Keratinocyte (primary cell): ENCODE measurements around the gene GPR183. TPM values are rescaled to one million over a fixed set of nuclear protein-coding genes. Genes with fewer than 3 reads are reported as not detected.

Experiments used
- DNase-seq: peaks from one replicate; pipeline ENCODE4 v3.0.0-alpha.2; 2011; ENCODE audit warnings: low read depth, missing footprints, low spot score
- FAIRE-seq: peaks from 2 replicates; lab custom pipeline; 2011; peaks lifted over from hg19 to GRCh38; lab: Jason Lieb, UNC
- H2AFZ ChIP-seq: 2 replicates; pipeline ENCODE4 v1.6.0; 2012; ENCODE audit warnings: low read length, control low read depth, inconsistent platforms; ENCODE audit not compliant: control insufficient read depth
- H3K27ac ChIP-seq: 2 replicates; pipeline ENCODE4 v1.5.1; 2011; ENCODE audit warnings: low read length; ENCODE audit not compliant: control insufficient read depth, insufficient read depth
- H3K27me3 ChIP-seq: 3 replicates; pipeline ENCODE4 v1.6.0; 2011; ENCODE audit warnings: low read length; ENCODE audit not compliant: control insufficient read depth, insufficient read depth; ENCODE audit errors: extremely low read depth
- H3K36me3 ChIP-seq, 2 experiments: 2 replicates in 1 of 2; 3 replicates in 1 of 2; pipeline ENCODE4 v1.5.1; 2011; ENCODE audit warnings: low read length in 2 of 2, mild to moderate bottlenecking in 1 of 2; ENCODE audit not compliant: control insufficient read depth in 2 of 2, insufficient read depth in 2 of 2; ENCODE audit errors: extremely low read depth in 1 of 2
- H3K4me1 ChIP-seq: 3 replicates; pipeline ENCODE4 v1.5.1; 2011; ENCODE audit warnings: low read length; ENCODE audit not compliant: control insufficient read depth, insufficient read depth; ENCODE audit errors: extremely low read depth
- H3K4me2 ChIP-seq: 3 replicates; pipeline ENCODE4 v1.6.0; 2011; ENCODE audit warnings: low read depth, low read length; ENCODE audit not compliant: control insufficient read depth, insufficient read depth; ENCODE audit errors: extremely low read depth
- H3K4me3 ChIP-seq, 3 experiments: fragments of 200-600 bp in 1 of 3; sonication (generic) in 1 of 3; 2 replicates in 2 of 3; 3 replicates in 1 of 3; pipeline ENCODE4 v1.5.1; 2011 to 2016; ENCODE audit warnings: low read length in 3 of 3, mild to moderate bottlenecking in 3 of 3, control low read depth in 2 of 3, inconsistent platforms in 1 of 3, low read depth in 1 of 3, mixed read lengths in 1 of 3, mixed run types in 1 of 3, moderate library complexity in 1 of 3; ENCODE audit not compliant: control insufficient read depth in 2 of 3, insufficient read depth in 2 of 3; ENCODE audit errors: extremely low read depth in 1 of 3
- H3K79me2 ChIP-seq: 2 replicates; pipeline ENCODE4 v1.6.0; 2012; ENCODE audit warnings: low read length; ENCODE audit not compliant: control insufficient read depth, insufficient read depth
- H3K9ac ChIP-seq: 3 replicates; pipeline ENCODE4 v1.6.0; 2011; ENCODE audit warnings: low read length; ENCODE audit not compliant: control insufficient read depth, insufficient read depth; ENCODE audit errors: extremely low read depth
- H3K9me1 ChIP-seq: 3 replicates; pipeline ENCODE4 v1.6.0; 2011; ENCODE audit warnings: low read length; ENCODE audit not compliant: control insufficient read depth, insufficient read depth; ENCODE audit errors: extremely low read depth
- H3K9me3 ChIP-seq: 2 replicates; pipeline ENCODE4 v1.5.1; 2012; ENCODE audit warnings: low read depth, low read length; ENCODE audit not compliant: control insufficient read depth
- H4K20me1 ChIP-seq: 3 replicates; pipeline ENCODE4 v1.6.0; 2011; ENCODE audit warnings: low read length; ENCODE audit not compliant: control insufficient read depth, insufficient read depth; ENCODE audit errors: extremely low read depth
- EZH2 ChIP-seq: IDR thresholded peaks from one replicate; pipeline ENCODE4 v1.6.1; 2012; ENCODE audit warnings: inconsistent platforms, mild to moderate bottlenecking, low read length, moderate library complexity
- dilution Hi-C: fragments of 300-500 bp; cut with MboI; formaldehyde crosslinking; loops from one replicate; pipeline ENCODE4 v1.7.0; 2020; ENCODE audit warnings: low sequenced_read_pairs; ENCODE audit not compliant: extremely low pct_ligation_motif_present
- polyA plus RNA-seq, 5 experiments: library from polyadenylated mRNA; depleted of rRNA in 3 of 5; stranded (reverse) in 3 of 5; stranded (forward) in 1 of 5; unstranded in 1 of 5; fragments of >200 nt; gene quantifications; 1 replicate in 1 of 5; 2 replicates in 3 of 5; 3 replicates in 1 of 5; pipeline versions ENCODE4 v1.2.1 to v1.2.3, GENCODE V29; 2011 to 2012; ENCODE audit warnings: missing spikeins in 2 of 5, low read depth in 1 of 5, low replicate concordance in 1 of 5
- TF ChIP-seq, protein P1 (sequence below), 3 experiments: IDR thresholded peaks in 1 of 3; conservative IDR thresholded peaks in 1 of 3; optimal IDR thresholded peaks in 1 of 3; 2 replicates in 2 of 3; 3 replicates in 1 of 3; pipeline versions ENCODE3 to v1.5.1; 2011; ENCODE audit warnings: low read length in 3 of 3, mild to moderate bottlenecking in 3 of 3, moderate library complexity in 2 of 3, control low read depth in 1 of 3, inconsistent platforms in 1 of 3; ENCODE audit not compliant: insufficient read depth in 2 of 3; ENCODE audit errors: extremely low read depth in 1 of 3

GPR183 gene
- polyA plus RNA-seq, 1 donor (not counting 4 experiments of a cell fraction or from before 2014, with no cell fraction given) = not detected

DNA sequence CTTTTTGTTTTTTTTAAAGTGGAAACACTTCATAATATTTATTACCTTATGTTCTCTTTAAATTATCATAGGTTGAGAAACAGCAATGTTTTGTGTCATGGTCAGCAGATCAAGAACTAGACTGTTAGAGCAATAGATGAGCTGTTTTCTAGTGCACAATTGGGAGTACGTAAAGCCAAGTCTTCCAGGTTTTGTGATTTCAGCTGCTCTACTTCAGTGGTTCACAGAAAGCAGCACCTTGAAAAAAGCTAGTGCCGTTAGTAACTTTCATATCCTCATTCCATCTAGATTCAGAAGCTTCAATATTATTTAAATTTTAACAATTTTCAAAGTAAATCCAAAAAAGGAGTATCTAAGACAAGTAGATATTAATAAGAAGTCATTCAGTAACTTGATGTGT is 50.9 kb downstream of the GPR183 start:
- no peak for DNase-seq
- no peak overlapping the region for H3K4me2 ChIP-seq
- no peaks in the 10 kb centered on the region for H4K20me1 ChIP-seq
- H3K9me1 ChIP-seq = no peaks in the 10 kb centered on the region
- no peak overlapping the region for H3K4me3 ChIP-seq
- no peak overlapping the region for H3K9ac ChIP-seq
- peaks cover 4 to 5% of the 10 kb centered on the region in 2 experiments for H3K36me3 ChIP-seq
- no peak overlapping the region for H3K27ac ChIP-seq
- FAIRE-seq = no peak
- dilution Hi-C loops = no loop called here
- no peak overlapping the region for H2AFZ ChIP-seq
- TF ChIP-seq, protein P1, sequence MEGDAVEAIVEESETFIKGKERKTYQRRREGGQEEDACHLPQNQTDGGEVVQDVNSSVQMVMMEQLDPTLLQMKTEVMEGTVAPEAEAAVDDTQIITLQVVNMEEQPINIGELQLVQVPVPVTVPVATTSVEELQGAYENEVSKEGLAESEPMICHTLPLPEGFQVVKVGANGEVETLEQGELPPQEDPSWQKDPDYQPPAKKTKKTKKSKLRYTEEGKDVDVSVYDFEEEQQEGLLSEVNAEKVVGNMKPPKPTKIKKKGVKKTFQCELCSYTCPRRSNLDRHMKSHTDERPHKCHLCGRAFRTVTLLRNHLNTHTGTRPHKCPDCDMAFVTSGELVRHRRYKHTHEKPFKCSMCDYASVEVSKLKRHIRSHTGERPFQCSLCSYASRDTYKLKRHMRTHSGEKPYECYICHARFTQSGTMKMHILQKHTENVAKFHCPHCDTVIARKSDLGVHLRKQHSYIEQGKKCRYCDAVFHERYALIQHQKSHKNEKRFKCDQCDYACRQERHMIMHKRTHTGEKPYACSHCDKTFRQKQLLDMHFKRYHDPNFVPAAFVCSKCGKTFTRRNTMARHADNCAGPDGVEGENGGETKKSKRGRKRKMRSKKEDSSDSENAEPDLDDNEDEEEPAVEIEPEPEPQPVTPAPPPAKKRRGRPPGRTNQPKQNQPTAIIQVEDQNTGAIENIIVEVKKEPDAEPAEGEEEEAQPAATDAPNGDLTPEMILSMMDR (optimal IDR thresholded peaks at IDR 0.05 in 1 of 3, IDR thresholded peaks at IDR 0.05 in 1 of 3, conservative IDR thresholded peaks at IDR 0.05 in 1 of 3; ENCODE audit: extremely low read depth in 1 of 3, insufficient read depth in 2 of 3, low read length in 3 of 3) = no peak
- no peak for TF ChIP-seq EZH2
- no peaks in the 10 kb centered on the region for H3K27me3 ChIP-seq
- H3K4me1 ChIP-seq = no peaks in the 10 kb centered on the region
- H3K79me2 ChIP-seq = peaks cover 5% of the 10 kb centered on the region
- no peaks in the 10 kb centered on the region for H3K9me3 ChIP-seq

DNA sequence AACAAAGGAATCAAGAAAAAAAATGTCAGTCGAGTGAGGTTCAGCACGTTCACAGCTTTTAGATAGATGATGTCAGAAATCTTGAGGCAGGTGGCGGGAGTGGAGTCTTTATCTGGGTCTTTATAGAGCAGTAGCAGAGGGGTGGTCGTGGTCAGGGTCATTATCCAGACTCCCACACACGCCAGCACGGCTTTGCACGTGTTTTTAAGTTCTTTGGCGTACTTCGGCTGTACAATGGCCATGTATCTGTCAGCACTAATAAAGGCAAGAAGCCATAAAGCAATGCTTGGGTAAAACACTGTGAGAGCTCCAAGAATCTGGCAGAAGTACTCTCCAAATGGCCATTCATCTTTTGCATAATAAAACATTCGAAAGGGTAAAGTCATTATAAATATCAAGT is 51.9 kb downstream of the GPR183 start:
- no peak overlapping the region for H3K4me3 ChIP-seq
- dilution Hi-C loops = no loop called here
- no peak overlapping the region for H3K9ac ChIP-seq
- no peaks in the 10 kb centered on the region for H4K20me1 ChIP-seq
- H3K27ac ChIP-seq = no peak overlapping the region
- no peaks in the 10 kb centered on the region for H3K9me1 ChIP-seq
- no peaks in the 10 kb centered on the region for H3K27me3 ChIP-seq
- peaks cover 5% of the 10 kb centered on the region for H3K79me2 ChIP-seq
- DNase-seq = no peak
- H3K4me1 ChIP-seq = no peaks in the 10 kb centered on the region
- H3K36me3 ChIP-seq = peaks cover 3 to 4% of the 10 kb centered on the region in 2 experiments
- TF ChIP-seq, protein P1 (optimal IDR thresholded peaks at IDR 0.05 in 1 of 3, IDR thresholded peaks at IDR 0.05 in 1 of 3, conservative IDR thresholded peaks at IDR 0.05 in 1 of 3; ENCODE audit: extremely low read depth in 1 of 3, insufficient read depth in 2 of 3, low read length in 3 of 3) = no peak
- TF ChIP-seq EZH2 = no peak
- H3K4me2 ChIP-seq = no peak overlapping the region
- no peak for FAIRE-seq
- H3K9me3 ChIP-seq = no peaks in the 10 kb centered on the region
- no peak overlapping the region for H2AFZ ChIP-seq
